GM21423 (cell line): ENCODE results near the gene SNAP91.
"Not testable (repeated sequence)": the region's sequence is repeated elsewhere in the genome, so short reads cannot be mapped to it uniquely, and the experiment has no call there.

ENCODE experiments used
- ATAC-seq: cut with Tn5 transposase; IDR thresholded peaks from one replicate; pipeline ENCODE4 v1.9.1; 2021; ENCODE audit warnings: mild to moderate bottlenecking, moderate library complexity; ENCODE audit not compliant: unreplicated experiment

Gene SNAP91

GRCh38 chr6:83708970-83709747 is at the start of gene SNAP91:
TSS of gene SNAP91 (minus strand) at chr6:83709101. CDS start at chr6:83707927, 1,174 bp downstream.
- ATAC-seq = no peak

DNA sequence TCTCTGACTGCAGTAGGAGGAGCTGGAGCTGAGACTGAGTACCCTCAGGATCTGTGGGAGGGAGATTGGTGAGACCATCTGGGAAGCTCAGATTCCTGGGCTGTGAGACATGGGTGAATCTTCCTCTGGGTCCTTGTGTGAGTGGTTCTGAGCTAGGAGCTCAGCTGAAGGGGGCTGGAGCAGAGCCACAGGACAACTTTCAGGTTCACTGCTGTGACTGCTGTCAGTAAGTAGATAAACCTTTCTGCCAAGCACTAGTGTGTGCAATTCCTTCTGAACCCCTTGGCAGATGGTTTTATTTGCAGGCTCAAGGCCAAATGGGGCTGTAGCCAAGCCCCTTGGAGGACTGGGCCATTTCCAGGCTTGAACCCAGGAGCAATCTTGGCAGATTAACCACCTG is 49.6 kb upstream of the SNAP91 start:
- ATAC-seq = no peak

- no peak for ATAC-seq
Observed at GRCh38 chr6:83757021-83757420, 48.1 kb upstream of the SNAP91 start.

DNA sequence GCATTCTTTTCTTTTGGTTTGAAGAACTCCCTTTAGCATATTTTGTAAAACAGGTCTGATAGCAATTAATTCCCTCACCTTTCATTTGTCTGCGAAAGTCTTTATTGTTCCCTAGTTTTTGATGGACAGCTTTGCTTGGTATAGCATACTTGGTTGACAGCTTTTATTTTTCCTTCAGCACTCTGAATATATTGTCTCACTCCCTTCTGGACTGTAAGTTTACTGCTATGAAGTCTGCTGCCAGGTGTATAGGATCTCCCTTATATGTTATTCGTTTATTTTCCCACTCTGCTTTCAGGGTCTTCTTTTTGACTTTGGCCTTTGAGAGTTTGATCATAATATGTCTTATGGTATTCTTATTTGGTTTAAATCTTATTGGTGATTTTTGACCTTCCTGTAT is 47.7 kb upstream of the SNAP91 start:
- ATAC-seq = no peak

- ATAC-seq = not testable (repeated sequence)
Observed at GRCh38 chr6:83752375-83752774, 43.5 kb upstream of the SNAP91 start.

- no peak for ATAC-seq
Observed at GRCh38 chr6:83741089-83741488, 32.2 kb upstream of the SNAP91 start.

DNA sequence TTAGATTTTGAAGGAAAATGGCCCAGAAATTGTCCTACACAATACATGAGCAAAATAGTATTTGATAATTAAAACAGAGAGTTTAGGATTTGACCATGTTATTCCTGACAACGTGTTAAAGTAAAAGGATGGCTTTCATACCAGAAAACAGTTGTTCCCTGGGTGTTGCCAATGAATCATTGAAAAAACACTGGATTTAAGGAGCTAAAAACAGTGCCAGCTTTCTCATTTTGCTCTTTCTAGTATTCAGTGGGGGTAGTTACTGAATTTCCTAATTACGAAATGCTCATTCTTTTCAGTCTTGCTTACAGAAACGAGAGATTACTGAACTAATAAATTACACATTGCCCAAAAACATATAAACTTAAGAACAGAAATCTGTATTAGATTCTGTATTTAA is 26.6 kb upstream of the SNAP91 start:
- ATAC-seq = no peak

- no peak for ATAC-seq
Observed at GRCh38 chr6:83729871-83730270, 21.0 kb upstream of the SNAP91 start.

DNA sequence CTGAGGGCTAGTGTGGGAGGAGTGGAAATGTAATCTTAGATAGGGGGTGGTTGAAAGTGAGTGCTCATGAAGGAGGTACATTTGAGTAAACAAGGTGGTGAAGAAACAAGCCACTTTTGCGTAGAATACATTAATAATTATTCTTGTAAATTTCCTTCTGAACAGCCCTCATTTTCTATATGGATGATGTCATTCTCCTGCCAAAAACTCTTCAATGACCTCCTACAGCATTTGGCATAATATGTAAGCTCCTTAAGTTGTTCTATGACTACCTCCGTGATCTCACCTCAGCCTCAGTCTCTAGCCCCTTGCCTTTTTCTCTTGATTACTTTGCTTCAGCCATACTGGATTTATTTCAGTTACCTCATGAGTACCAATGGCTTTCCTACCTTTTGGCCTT is 14.0 kb upstream of the SNAP91 start:
- no peak for ATAC-seq

GRCh38 chr6:83717809-83718208 is 8.9 kb upstream of the SNAP91 start:
- no peak for ATAC-seq

- ATAC-seq = no peak
Observed at GRCh38 chr6:83711958-83712357, 3.1 kb upstream of the SNAP91 start.

DNA sequence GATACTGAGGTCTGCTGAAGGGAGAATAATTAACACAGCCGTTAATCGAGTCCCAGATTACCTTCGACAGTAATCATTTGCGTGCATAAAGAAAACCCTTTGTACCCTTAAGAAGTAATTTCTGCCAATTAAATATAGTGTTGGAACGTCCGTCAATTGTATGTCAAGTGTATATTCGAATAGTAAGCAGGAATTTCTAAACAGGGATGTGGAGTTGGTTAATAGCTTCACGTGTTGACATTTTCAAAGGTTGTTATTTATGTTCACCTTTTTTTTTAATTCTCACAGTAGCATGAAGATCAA is 798 bp upstream of the SNAP91 start:
- no peak for ATAC-seq

DNA sequence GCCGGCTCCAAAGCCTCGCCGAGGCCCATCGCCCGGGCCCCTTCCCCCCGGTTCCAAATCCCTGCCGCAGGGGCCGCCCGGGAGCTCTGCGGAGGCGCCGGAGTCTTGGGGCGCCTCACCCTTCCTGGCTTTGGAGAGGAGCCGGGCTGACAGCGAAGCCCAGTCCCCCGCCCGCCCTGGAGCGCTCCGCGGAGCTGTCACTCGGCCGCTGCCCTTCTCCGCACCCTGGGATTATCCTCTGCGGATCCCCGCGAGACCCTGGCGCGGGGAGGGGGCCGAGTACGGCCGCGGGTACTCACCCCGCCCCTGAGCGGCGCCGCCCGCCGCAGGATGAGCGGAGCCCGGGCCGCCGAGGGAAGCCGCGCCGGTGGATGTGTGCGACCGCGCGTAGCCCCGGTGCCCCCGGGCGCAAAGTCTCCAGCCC is 343 bp downstream of the SNAP91 start:
- ATAC-seq = no peak

- ATAC-seq = no peak
Observed at GRCh38 chr6:83707829-83708545, 914 bp downstream of the SNAP91 start.

DNA sequence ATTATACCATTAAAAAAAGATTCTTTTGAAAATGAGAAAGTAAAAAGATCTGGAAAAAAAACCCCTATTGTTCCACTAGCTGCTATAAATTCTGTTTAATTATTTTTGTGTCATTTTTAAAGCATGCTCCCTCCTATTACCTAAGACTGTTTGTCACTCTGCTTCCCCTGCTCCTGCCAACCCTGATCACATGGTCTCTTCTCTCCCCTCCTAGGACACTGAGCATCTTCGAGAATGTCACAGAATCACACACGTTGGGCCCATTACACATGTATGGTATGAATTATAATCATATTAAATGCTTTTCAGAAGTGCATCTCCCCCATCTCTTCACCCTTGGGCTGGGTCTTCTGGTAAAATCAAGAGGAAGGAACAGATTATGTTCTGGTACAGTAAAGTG is 6.2 kb downstream of the SNAP91 start:
- ATAC-seq = no peak

GRCh38 chr6:83702077-83702476 is 6.8 kb downstream of the SNAP91 start:
- ATAC-seq = no peak

DNA sequence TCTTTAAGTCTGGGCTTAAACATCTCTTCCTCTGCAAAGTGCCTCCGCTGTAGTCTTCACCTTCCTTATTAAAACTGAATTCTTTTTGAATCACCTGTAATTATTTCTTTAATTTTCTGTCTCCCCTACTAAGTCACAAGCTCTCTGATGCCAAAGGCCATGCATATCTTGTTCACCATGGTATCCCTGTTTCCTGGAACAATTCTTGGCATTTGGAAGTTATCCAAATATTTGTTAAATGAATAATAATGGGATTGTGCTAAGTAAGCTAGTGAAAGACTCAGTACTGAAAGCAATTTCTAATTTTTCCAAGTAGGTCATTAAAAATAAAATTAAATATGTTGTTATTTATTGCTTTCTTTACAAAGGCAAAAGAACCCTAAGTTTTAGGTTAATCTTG is 12.2 kb downstream of the SNAP91 start:
- ATAC-seq = no peak

GRCh38 chr6:83685481-83685880 is 23.4 kb downstream of the SNAP91 start:
- no peak for ATAC-seq

DNA sequence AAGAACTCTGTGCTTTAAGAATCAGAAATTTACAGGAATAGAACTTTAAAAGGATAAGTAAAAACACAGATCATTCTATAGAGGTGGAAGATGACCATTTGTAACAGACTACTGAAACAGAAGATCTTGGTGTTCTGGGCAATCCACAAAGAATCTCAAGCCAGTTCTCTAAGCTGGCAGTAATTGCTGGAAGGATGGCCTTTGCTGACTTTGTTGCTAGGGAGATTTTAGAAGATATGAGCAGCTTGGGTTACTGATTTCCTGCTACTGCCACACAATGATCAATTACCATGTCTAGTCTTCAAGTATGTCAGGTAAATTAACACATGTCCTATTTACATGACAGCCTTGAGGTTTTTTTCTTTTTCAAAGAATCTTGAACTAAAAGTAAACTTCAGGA is 31.1 kb downstream of the SNAP91 start:
- ATAC-seq = no peak

- no peak for ATAC-seq
Observed at GRCh38 chr6:83637953-83638352, 70.9 kb downstream of the SNAP91 start.

DNA sequence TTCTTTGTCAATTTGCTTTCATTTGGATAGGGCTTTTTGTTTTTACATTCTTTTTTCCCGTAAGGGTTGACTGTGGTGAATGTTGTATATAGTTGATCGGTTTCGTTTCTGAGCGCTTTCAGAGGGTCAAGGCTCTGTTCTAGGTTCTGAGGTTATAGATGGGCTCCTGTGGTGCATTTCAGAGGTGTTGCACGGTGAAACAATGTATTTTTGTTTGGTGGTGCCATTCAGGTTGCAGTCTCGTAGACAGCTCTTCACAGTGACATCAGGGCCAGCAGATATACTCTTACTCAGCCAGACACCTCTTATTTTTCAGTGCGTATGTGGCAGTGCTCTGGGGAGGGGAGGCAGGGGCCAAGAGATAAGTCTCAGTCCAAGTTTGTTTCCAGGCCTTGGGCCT is 72.1 kb downstream of the SNAP91 start:
- ATAC-seq = no peak

- ATAC-seq = no peak
Observed at GRCh38 chr6:83633609-83634008, 75.3 kb downstream of the SNAP91 start.

DNA sequence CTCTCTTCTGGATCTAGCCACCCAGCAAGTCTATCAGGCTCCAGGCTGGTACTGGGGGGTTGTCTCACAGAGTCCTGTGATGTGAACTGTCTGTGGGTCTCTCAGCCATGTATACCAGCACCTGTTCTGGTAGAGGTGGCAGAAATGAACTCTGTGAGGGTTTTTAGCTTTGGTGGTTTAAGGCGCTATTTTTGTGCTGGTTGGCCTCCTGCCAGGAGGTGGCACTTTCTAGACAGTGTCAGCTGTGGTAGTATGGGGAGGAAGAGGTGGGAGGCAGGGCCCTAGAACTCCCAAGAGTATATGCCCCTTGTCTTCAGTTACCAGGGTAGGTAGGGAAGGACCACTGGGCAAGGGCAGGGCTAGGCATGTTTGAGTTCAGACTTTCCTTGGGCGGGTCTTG is 75.8 kb downstream of the SNAP91 start:
- no peak for ATAC-seq
